Epithelial cell of esophagus (primary cell): ENCODE data around the gene TBC1D9.

Experiments
- DNase-seq: peaks from one replicate; pipeline ENCODE4 v3.0.0; 2010; ENCODE audit warnings: low read depth
- H3K4me3 ChIP-seq: 2 replicates; pipeline ENCODE4 v1.5.1; 2011; ENCODE audit warnings: mild to moderate bottlenecking, low read length, control low read depth
- CTCF ChIP-seq: IDR thresholded peaks from 2 replicates; pipeline ENCODE4 v1.5.1; 2011; ENCODE audit warnings: low read depth, mild to moderate bottlenecking, low read length, control low read depth, inconsistent platforms; ENCODE audit not compliant: insufficient read depth; ENCODE audit errors: missing control alignments

The TBC1D9 gene

GRCh38 chr4:140659943-140660700, 96.1 kb downstream of the TBC1D9 start:
- peak; percentile 14 for DNase-seq
- TF ChIP-seq CTCF = no peak
- H3K4me3 ChIP-seq = no peak overlapping the region

GRCh38 chr4:140654495-140654814, 101.7 kb downstream of the TBC1D9 start:
- H3K4me3 ChIP-seq = no peak overlapping the region
- no peak for DNase-seq

GRCh38 chr4:140653718-140654494, 102.3 kb downstream of the TBC1D9 start:
- no peak overlapping the region for H3K4me3 ChIP-seq
- TF ChIP-seq CTCF = no peak
- no peak for DNase-seq

More at GRCh38 chr4:140654495-140654814, 101.7 kb downstream of the TBC1D9 start:
- no peak for TF ChIP-seq CTCF

GRCh38 chr4:140652601-140653000, 103.6 kb downstream of the TBC1D9 start:
- DNase-seq = no peak
- no peak overlapping the region for H3K4me3 ChIP-seq
- TF ChIP-seq CTCF = no peak

GRCh38 chr4:140648716-140649308, 107.4 kb downstream of the TBC1D9 start:
- no peak overlapping the region for H3K4me3 ChIP-seq
- DNase-seq = no peak
- TF ChIP-seq CTCF = no peak

- H3K4me3 ChIP-seq = no peak overlapping the region
- no peak for DNase-seq
- TF ChIP-seq CTCF = no peak
These were observed 110.4 kb downstream of the TBC1D9 start for GRCh38 chr4:140645614-140646412.
